ENCODE measurements around the gene TYMS.

The TYMS gene

DNA sequence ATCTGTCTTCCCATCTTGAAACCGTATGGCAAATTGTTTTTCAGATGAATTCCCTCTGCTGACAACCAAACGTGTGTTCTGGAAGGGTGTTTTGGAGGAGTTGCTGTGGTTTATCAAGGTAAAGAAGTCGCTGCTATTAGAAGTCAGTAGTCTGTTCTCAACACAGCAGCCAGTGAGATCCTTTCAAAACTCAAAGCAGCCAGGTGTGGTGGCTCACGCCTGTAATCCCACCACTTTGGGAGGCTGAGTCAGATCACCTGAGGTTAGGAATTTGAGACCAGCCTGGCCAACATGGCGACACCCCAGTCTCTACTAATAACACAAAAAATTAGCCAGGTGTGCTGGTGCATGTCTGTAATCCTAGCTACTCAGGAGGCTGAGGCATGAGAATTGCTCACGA is 2.1 kb downstream of the TYMS start:
- POLR2A ChIA-PET, result no interaction called here
- TF ChIP-seq ARNT (IDR thresholded peaks at IDR 0.05) (no peak), FOXK2 (IDR thresholded peaks at IDR 0.05) (no peak), LEF1 (IDR thresholded peaks at IDR 0.05; ENCODE audit: borderline replicate concordance) (no peak), FOXM1 (IDR thresholded peaks at IDR 0.05; ENCODE audit: borderline replicate concordance) (no peak), SUZ12 (IDR thresholded peaks at IDR 0.05) (no peak)
- no peak for DNase-seq (ENCODE audit: extremely low spot score)
- CTCF ChIA-PET, result no interaction called here

GRCh38 chr18:662197-662596 is 4.7 kb downstream of the TYMS start:
- ChIA-PET CTCF (no interaction called here), POLR2A (no interaction called here)
- TF ChIP-seq FOXM1 (IDR thresholded peaks at IDR 0.05; ENCODE audit: borderline replicate concordance) (no peak), BHLHE40 (IDR thresholded peaks at IDR 0.05; ENCODE audit: borderline replicate concordance) (no peak), FOXK2 (IDR thresholded peaks at IDR 0.05) (no peak)
- DNase-seq (ENCODE audit: extremely low spot score), result no peak

GRCh38 chr18:666177-666576 is 8.7 kb downstream of the TYMS start:
- no peak for DNase-seq (ENCODE audit: extremely low spot score)
- ChIA-PET CTCF (no interaction called here), POLR2A (interaction anchor here (1.2 kb wide), 1 partner anchor 8 kb away, joined by 3 read pairs; no protein-coding TSS in a partner anchor)
- TF ChIP-seq FOXA1 (IDR thresholded peaks at IDR 0.05), result no peak
- no peak for TF ChIP-seq BHLHE40 (IDR thresholded peaks at IDR 0.05; ENCODE audit: borderline replicate concordance)
- no peak for TF ChIP-seq NFRKB (IDR thresholded peaks at IDR 0.05)

DNA sequence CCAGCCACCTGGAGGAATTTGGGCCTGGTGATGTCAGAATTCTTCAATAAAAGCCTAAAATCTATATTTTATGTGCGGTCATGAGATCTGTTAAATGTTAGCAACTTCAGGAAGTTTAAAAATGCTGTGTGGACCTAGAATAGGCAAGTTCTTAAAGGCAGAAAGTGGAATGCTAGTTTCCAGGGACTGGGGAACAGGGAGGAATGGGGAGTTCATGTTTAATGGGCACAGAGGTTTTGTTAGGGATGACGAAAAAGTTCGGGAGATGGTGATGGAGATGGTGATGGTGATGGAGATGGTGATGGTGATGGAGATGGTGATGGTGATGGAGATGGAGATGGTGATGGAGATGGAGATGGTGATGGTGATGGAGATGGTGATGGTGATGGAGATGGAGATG is 9.2 kb downstream of the TYMS start:
- POLR2A ChIA-PET, result interaction anchor here (1.2 kb wide), 1 partner anchor 9 kb away, joined by 3 read pairs; no protein-coding TSS in a partner anchor
- no peak for DNase-seq (ENCODE audit: extremely low spot score)
- TF ChIP-seq SP1 (IDR thresholded peaks at IDR 0.05), result no peak
- TF ChIP-seq HDGF (IDR thresholded peaks at IDR 0.05; ENCODE audit: borderline replicate concordance), result no peak
- TF ChIP-seq FOXM1 (IDR thresholded peaks at IDR 0.05; ENCODE audit: borderline replicate concordance), result no peak
- TF ChIP-seq BHLHE40 (IDR thresholded peaks at IDR 0.05; ENCODE audit: borderline replicate concordance), result no peak
- no peak for TF ChIP-seq SUZ12 (IDR thresholded peaks at IDR 0.05)
- TF ChIP-seq ELF4 (IDR thresholded peaks at IDR 0.05), result no peak
- TF ChIP-seq FOXA1 (IDR thresholded peaks at IDR 0.05), result no peak
- no peak for TF ChIP-seq NFRKB (IDR thresholded peaks at IDR 0.05)
- no peak for TF ChIP-seq CTBP1 (IDR thresholded peaks at IDR 0.05; ENCODE audit: borderline replicate concordance)
- TF ChIP-seq L3MBTL2 (conservative IDR thresholded peaks at IDR 0.05), result no peak
- no peak for TF ChIP-seq LEF1 (IDR thresholded peaks at IDR 0.05; ENCODE audit: borderline replicate concordance)
- CTCF ChIA-PET, result no interaction called here

- DNase-seq (ENCODE audit: extremely low spot score), result no peak
These were observed 10.8 kb downstream of the TYMS start for GRCh38 chr18:668260-668659.

GRCh38 chr18:669077-669476 is 11.6 kb downstream of the TYMS start:
- ChIA-PET POLR2A (no interaction called here), CTCF (no interaction called here)
- no peak for DNase-seq (ENCODE audit: extremely low spot score)

More at GRCh38 chr18:668260-668659, 10.8 kb downstream of the TYMS start:
- ChIA-PET POLR2A (no interaction called here), CTCF (no interaction called here)
- no peak for TF ChIP-seq HDGF (IDR thresholded peaks at IDR 0.05; ENCODE audit: borderline replicate concordance)
- no peak for TF ChIP-seq TARDBP (IDR thresholded peaks at IDR 0.05)
- TF ChIP-seq FOXM1 (IDR thresholded peaks at IDR 0.05; ENCODE audit: borderline replicate concordance), result no peak
- no peak for TF ChIP-seq ARNT (IDR thresholded peaks at IDR 0.05)
- no peak for TF ChIP-seq PKNOX1 (IDR thresholded peaks at IDR 0.05)
- no peak for TF ChIP-seq BHLHE40 (IDR thresholded peaks at IDR 0.05; ENCODE audit: borderline replicate concordance)
- TF ChIP-seq ELF4 (IDR thresholded peaks at IDR 0.05), result no peak
- TF ChIP-seq ZNF384 (IDR thresholded peaks at IDR 0.05), result no peak
- TF ChIP-seq FOXA1 (IDR thresholded peaks at IDR 0.05), result no peak
- TF ChIP-seq CTBP1 (IDR thresholded peaks at IDR 0.05; ENCODE audit: borderline replicate concordance), result no peak
- TF ChIP-seq SUZ12 (IDR thresholded peaks at IDR 0.05), result no peak
- no peak for TF ChIP-seq L3MBTL2 (conservative IDR thresholded peaks at IDR 0.05)

DNA sequence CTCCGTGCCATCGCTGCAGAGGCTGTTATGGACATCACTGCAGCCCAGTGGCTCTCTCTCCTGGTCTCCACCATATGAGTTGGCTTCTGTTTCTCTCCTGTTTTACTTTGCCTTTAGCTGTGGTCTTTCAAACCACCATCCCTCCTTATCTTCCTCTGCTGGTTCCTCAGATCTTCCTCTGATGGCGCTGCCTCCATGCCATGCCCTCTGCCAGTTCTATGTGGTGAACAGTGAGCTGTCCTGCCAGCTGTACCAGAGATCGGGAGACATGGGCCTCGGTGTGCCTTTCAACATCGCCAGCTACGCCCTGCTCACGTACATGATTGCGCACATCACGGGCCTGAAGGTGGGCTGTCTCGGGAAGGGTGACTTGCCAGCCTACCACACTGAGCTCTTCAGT is 13.1 kb downstream of the TYMS start:
- CTCF ChIA-PET, result no interaction called here
- TF ChIP-seq BHLHE40 (IDR thresholded peaks at IDR 0.05; ENCODE audit: borderline replicate concordance), result no peak
- no peak for TF ChIP-seq LEF1 (IDR thresholded peaks at IDR 0.05; ENCODE audit: borderline replicate concordance)
- no peak for TF ChIP-seq FOXK2 (IDR thresholded peaks at IDR 0.05)
- no peak for TF ChIP-seq ZNF384 (IDR thresholded peaks at IDR 0.05)
- TF ChIP-seq SP1 (IDR thresholded peaks at IDR 0.05), result no peak
- no peak for TF ChIP-seq FOXA1 (IDR thresholded peaks at IDR 0.05)
- TF ChIP-seq ARNT (IDR thresholded peaks at IDR 0.05), result no peak
- TF ChIP-seq HDGF (IDR thresholded peaks at IDR 0.05; ENCODE audit: borderline replicate concordance), result no peak
- TF ChIP-seq L3MBTL2 (conservative IDR thresholded peaks at IDR 0.05), result no peak
- no peak for TF ChIP-seq ELF4 (IDR thresholded peaks at IDR 0.05)
- TF ChIP-seq SUZ12 (IDR thresholded peaks at IDR 0.05), result no peak
- no peak for TF ChIP-seq PKNOX1 (IDR thresholded peaks at IDR 0.05)
- no peak for TF ChIP-seq TARDBP (IDR thresholded peaks at IDR 0.05)
- no peak for TF ChIP-seq NFRKB (IDR thresholded peaks at IDR 0.05)
- no peak for TF ChIP-seq CTBP1 (IDR thresholded peaks at IDR 0.05; ENCODE audit: borderline replicate concordance)
- no peak for TF ChIP-seq FOXM1 (IDR thresholded peaks at IDR 0.05; ENCODE audit: borderline replicate concordance)
- no peak for DNase-seq (ENCODE audit: extremely low spot score)

More at GRCh38 chr18:669077-669476, 11.6 kb downstream of the TYMS start:
- no peak for TF ChIP-seq ARNT (IDR thresholded peaks at IDR 0.05)

DNA sequence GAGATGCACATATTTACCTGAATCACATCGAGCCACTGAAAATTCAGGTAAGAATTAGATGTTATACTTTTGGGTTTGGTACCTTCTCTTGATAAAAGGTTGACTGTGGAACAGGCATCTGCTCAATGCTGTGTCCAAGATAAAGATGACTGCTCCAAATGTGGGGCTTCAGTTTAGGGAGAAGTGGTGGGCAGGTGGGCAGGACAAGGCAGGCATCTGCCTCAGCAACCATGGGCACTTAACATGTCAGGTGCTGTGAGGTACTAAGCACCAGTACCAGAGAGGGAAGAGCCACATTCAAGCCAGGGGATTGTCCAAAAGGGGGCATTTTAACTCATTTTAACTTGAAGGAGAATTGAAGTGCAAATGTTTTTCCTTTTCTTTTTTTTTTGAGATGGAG is 14.0 kb downstream of the TYMS start:
- ChIA-PET POLR2A (no interaction called here), CTCF (no interaction called here)
- TF ChIP-seq SP1 (IDR thresholded peaks at IDR 0.05) (no peak), ZNF384 (IDR thresholded peaks at IDR 0.05) (no peak), L3MBTL2 (conservative IDR thresholded peaks at IDR 0.05) (no peak), BHLHE40 (IDR thresholded peaks at IDR 0.05; ENCODE audit: borderline replicate concordance) (no peak), FOXK2 (IDR thresholded peaks at IDR 0.05) (no peak), FOXM1 (IDR thresholded peaks at IDR 0.05; ENCODE audit: borderline replicate concordance) (no peak)
- DNase-seq (ENCODE audit: extremely low spot score), result no peak

More for the DNA sequence above, 13.1 kb downstream of the TYMS start:
- POLR2A ChIA-PET, result interaction anchor here (1.1 kb wide), 1 partner anchor 12 kb away, joined by 5 read pairs; no protein-coding TSS in a partner anchor

Data from HEK293T (cell line).